Kasumi-1 (cell line): ENCODE measurements around the gene RELN.

Experiments used
- DNase-seq, 2 experiments: peaks; one replicate each; lab custom pipeline; 2025; lab: John Stamatoyannopoulos, UW

The RELN gene

GRCh38 chr7:103632972-103633371 is 356.5 kb downstream of the RELN start:
- DNase-seq = no peak

GRCh38 chr7:103632005-103632639 is 357.3 kb downstream of the RELN start:
- DNase-seq = no peak

- no peak for DNase-seq
Observed at GRCh38 chr7:103630318-103630717, 359.1 kb downstream of the RELN start.

- DNase-seq = no peak
Observed at GRCh38 chr7:103628742-103629141, 360.7 kb downstream of the RELN start.

- DNase-seq = no peak
Observed at GRCh38 chr7:103626776-103627175, 362.7 kb downstream of the RELN start.

- DNase-seq = no peak
Observed at GRCh38 chr7:103622274-103622673, 367.2 kb downstream of the RELN start.

- DNase-seq = no peak
Observed at GRCh38 chr7:103613655-103614642, 375.5 kb downstream of the RELN start.

- DNase-seq = no peak
Observed at GRCh38 chr7:103609778-103610177, 379.7 kb downstream of the RELN start.

GRCh38 chr7:103605640-103606039 is 383.8 kb downstream of the RELN start:
- DNase-seq = no peak

- DNase-seq = no peak
Observed at GRCh38 chr7:103598326-103598905, 391.0 kb downstream of the RELN start.

GRCh38 chr7:103597606-103598005 is 391.9 kb downstream of the RELN start:
- no peak for DNase-seq

GRCh38 chr7:103594186-103594585 is 395.3 kb downstream of the RELN start:
- no peak for DNase-seq

GRCh38 chr7:103593691-103594090 is 395.8 kb downstream of the RELN start:
- DNase-seq = no peak

GRCh38 chr7:103592844-103593243 is 396.6 kb downstream of the RELN start:
- no peak for DNase-seq

- no peak for DNase-seq
Observed at GRCh38 chr7:103592187-103592586, 397.3 kb downstream of the RELN start.

GRCh38 chr7:103580031-103580430 is 409.4 kb downstream of the RELN start:
- DNase-seq = no peak

GRCh38 chr7:103577059-103577458 is 412.4 kb downstream of the RELN start:
- no peak for DNase-seq

GRCh38 chr7:103576641-103577040 is 412.8 kb downstream of the RELN start:
- DNase-seq = no peak

GRCh38 chr7:103574576-103574975 is 414.9 kb downstream of the RELN start:
- DNase-seq = no peak

GRCh38 chr7:103573479-103574058 is 415.9 kb downstream of the RELN start:
- peak; percentile 48 to 54 for DNase-seq

GRCh38 chr7:103571586-103571985 is 417.9 kb downstream of the RELN start:
- no peak for DNase-seq

GRCh38 chr7:103569621-103570305 is 419.7 kb downstream of the RELN start:
- DNase-seq = no peak
